GOT3 (cell line): ENCODE measurements around the gene CHEK2.
"Not testable (repeated sequence)": the region's sequence is repeated elsewhere in the genome, so short reads cannot be mapped to it uniquely, and the experiment has no call there.

Experiments used
- DNase-seq: peaks from one replicate; lab custom pipeline; 2025; ENCODE audit warnings: mixed read lengths; lab: John Stamatoyannopoulos, UW

The CHEK2 gene

DNA sequence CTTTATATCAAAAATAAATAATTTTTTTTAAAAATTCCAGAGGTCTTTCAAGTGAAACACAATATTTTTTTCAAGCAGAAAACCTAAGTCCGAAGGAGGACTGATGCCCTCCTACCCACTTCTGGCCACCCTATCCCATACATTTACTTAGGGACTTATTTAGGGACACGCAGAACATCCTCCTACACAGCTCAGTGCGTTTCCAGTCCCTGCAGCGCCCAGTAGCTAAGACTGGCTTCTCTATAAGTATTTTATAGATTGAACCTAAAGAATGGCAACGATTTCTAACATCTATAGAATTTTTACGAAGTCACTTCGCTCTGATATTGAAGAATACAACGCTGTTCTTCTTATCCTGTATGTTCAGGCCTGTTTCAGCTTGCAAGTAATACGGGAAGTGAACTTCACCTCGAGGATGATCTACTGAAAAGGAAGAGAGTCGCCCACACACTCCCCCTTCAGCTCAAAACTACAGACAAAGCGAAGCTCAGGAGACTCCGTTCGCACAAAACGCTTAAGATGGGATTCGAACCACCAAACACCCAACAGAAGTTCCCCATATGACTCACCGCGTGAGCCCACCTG is 328 bp downstream of the CHEK2 start:
- no peak for DNase-seq

DNA sequence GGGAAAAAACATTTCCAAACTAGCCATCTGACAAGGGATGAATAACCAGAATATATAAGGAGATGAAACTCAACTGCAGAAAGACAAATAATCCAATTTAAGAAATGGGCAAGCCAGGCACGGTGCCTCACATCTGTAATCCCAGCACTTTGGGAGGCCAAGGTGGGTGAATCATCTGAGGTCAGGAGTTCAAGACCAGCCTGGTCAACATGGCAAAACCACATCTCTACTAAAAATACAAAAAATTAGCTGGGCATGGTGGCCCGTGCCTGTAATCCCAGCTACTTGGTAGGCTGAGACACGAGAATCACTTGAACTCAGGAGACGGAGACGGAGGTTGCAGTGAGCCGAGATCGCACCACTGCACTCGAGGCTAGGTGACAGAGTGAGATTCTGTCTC is 2.7 kb downstream of the CHEK2 start:
- not testable (repeated sequence) for DNase-seq

DNA sequence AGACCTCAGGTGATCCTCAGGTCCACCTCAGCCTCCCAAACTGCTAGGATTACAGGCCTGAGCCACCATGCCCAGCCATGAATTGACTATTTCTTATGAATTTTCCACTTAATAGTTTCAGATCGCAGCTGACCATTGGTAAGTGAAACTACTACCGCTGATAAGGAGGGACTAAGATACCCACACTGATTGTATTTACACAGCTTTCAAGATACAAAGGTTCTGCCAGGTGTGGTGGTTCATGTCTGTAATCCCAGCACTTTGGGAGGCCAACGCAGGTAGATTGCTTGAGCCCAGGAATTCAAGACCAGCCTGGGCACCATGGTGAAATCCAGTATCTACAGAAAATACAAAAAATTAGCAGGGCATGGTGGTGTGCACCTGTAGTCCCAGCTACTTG is 3.9 kb downstream of the CHEK2 start:
- DNase-seq, result no peak

DNA sequence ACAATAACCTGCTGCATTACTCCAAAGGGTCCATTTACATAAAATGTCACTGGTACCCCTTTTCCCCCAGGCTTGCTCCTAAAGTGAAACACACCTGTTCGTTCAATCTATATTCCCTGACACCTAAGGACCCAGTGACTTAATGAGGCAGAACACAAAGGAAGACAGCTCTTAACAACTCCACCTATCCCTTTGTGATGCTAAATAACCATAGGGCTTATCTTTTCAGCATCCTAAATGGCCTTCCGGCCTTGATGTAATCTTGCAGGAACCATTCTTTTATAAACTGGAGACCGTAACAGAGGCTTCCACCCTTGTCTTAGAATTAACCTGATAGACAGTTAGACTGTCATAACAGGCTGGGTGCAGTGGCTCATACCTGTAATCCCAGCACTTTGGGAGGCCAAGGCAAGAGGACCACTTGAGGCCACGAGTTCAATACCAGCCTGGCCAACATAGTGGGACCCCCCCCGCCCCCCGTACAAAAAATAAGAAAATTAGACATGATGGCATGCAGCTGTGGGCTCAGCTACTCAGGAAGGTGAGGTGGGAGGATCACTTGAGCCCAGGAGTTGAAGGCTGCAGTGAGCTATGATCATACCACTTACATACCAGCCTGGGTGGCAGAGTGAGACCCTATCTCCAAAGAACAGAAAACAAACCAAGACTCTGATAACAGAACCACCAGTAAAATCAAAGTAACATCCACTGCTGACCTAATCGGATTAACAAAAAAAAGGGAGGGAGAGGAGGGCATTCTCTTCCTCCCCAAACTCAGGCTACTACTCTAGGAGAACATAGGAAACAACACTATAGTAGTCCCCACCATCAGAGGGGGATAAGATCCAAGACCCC is 5.1 kb downstream of the CHEK2 start:
- DNase-seq, result no peak

DNA sequence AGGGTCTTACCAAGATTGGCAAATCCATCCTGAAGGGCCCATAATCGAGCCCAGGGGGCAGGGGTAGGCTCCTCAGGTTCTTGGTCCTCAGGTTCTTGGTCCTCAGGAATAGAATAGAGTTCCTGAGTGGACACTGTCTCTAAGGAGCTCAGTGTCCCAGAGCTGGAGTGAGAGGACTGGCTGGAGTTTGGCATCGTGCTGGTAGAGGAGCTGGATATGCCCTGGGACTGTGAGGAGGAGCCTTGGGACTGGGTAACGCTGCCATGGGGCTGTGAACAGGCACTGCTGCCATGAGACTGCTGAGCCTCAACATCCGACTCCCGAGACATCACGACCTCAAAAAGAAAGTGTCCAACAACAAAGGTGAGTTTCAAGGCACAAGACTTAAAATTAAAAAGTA is 7.2 kb downstream of the CHEK2 start:
- DNase-seq, result no peak

DNA sequence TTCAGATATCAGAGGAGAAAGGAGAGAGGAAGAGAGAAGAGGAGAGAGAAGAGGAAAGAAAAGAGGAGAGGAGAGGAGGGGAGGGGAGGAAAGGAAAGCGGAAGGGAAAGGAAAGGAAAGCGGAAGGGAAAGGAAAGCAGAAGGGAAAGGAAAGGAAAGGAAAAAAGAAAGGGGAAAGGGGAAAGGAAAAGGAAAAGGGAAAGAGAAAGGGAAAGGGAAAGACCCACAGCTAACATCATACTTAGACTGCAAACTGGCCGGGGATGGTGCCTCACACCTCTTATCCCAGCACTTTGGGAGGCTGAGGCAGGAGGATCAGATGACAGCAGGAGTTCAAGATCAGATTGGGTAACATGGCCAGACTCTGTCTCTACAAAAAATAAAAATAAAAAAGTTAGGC is 11.4 kb downstream of the CHEK2 start:
- no peak for DNase-seq

DNA sequence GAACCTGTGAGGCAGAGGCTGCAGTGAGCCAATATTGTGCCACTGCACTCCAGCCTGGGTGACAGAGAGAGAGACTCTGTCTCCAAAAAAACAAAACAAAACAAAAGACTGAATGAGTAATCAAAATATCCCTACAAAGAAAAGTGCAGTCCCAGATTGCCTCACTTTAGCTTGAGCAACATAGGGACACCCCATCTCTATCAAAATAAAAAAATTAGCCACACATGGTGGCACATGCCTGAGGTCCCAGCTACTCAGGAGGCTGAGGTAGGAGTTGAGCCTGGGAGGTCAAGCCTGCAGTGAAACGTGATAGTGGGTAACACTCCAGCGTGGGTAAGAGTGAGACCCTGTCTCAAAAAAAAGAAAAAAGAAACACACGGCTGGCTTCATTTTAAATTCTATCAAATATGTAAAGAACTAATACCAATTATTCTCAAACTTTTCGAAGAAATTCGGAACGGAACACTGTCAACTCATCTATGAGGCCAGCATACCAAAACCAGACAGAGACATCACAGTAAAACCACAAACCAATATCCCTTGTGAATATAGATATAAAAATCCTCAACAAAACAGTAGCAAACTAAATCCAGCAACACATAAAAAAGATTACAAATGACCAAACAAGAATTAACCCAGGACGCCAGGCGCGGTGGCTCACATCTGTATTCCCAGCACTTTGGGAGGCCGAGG is 12.9 kb downstream of the CHEK2 start:
- no peak for DNase-seq

DNA sequence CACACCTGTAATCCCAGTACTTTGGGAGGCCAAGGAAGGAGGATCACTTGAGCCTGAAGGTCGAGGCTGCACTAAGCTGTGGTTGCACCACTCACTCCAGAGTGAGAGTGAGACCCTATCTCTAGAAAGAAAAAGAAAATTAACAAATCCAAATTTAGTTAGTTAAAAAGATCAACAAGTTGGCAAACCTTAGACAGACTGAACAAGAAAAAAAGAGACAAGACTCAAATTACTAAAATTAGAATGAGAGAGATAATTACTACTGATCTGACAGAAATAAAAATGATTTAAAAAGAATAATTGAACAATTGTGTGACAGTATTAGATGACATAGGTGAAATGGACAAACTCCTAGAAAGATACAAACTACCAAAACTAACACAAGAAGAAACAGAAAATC is 13.6 kb downstream of the CHEK2 start:
- DNase-seq, result no peak

DNA sequence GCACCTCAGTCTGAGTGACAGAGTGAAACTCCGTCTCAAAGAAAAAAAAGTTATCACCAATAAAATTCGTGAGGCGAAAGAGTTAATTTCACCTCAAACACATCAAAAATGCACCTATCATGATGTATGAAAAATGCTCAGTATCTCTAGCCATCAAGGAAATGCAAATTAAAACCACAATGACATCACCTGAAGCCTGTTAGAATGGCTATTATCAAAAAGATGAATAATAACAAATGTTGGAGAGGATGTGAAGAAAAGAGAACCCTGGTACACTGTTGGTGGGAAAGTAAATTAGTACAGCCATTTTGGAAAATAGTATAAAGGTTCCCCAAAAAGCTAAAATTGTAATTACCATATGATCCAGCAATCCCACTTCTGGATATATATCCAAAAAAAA is 23.6 kb downstream of the CHEK2 start:
- DNase-seq, result no peak

DNA sequence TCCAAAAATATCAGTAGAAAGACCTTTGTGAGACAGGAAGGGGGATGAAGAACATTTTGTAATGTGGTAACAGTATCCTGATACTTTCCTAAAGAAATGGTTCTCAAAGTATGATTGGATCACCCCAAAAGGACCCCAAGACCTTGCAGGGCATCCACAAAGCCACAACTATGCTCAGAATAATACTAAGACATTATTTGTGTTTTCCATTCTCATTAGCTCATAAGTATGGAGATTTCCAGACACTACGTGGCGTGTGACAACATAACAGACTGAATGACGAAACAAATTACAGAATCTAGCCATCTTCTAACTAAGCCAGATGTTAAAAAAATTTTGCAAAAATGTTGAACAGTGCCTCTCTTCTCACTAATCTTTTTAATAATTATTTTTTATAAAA is 24.9 kb downstream of the CHEK2 start:
- no peak for DNase-seq

DNA sequence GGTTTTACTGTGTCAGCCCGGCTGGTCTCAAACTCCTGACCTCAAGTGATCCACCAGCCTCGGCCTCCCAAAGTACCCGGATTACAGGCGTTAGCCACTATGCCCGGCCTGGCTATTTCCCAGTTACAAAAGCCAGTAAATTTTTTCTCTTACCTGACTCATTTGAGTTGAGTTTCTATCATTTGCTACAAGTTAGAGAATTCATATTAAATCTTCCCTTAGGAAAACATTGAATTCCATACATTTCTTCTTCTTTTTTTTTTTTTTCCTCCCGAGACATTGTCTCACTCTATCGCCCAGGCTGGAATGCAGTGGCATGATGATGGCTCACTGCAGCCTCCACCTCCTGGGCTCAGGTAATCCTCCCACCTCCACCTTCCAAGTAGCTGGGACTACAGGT is 26.0 kb downstream of the CHEK2 start:
- no peak for DNase-seq

DNA sequence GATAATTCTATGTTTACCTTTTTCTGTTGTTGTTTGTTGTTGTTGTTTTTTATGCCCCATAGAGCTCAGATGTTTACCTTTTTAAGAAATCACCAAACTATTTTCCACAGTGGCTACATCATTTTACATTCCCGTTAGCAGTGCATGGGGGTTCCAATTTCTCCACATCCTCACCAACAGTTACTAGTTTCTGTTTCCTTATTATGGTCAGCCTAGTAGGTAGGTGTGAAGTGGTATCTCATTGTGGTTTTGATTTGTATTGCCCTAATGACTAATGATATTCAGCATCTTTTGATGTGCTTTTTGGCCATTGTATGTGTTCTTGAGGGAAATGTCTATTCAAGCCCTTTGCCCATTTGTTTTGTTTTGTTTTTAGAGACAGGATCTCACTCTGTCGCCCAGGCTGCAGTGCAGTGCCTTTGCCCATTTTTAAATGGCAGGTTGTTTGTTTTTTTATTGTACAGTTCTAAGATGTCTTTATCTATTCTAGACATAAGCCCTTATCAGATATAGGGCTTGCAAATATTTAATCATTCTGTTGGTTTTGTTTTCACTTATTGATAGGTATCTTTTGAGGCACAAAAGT is 27.5 kb downstream of the CHEK2 start:
- no peak for DNase-seq

DNA sequence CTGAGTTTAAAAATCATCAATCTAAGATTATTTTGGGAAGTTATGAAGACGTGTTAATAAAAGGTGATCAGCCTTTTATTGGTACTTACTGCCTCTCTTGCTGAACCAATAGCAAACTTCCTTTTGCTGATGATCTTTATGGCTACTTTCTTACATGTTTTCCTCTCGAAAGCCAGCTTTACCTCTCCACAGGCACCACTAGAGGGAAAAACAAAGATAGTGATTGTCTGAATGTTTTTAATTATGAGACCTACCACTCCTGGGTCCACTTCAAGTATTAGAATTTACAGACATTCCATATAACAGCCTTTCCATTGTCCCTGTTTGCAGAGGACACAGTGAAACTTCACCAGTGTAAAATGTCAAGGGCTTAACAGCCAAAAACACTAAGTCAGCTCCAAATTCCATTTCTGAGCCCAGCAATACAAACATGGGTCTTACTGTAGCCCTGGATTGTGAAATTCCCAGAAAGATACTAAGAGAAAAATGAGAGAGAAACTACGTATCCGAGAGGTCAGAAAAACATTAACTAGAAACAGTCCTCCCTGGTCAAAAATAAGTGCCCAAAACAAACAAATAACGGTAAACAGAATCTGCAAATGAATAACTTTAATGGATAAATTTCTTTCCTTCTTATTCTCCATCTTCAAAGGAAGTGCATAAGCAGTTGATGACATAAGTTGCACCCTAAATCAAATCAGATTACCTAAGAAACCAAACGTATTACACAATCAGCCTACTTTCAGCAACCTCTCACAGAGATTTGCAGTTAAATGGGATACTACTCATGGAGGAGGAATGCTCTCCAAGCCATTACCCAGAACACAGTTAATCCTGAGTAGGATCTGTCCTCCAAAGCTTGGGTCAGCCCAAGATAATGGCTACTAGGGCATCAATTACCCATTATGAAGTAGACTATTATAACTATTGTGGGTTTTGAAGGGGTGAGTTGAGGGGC is 29.5 kb downstream of the CHEK2 start:
- no peak for DNase-seq

DNA sequence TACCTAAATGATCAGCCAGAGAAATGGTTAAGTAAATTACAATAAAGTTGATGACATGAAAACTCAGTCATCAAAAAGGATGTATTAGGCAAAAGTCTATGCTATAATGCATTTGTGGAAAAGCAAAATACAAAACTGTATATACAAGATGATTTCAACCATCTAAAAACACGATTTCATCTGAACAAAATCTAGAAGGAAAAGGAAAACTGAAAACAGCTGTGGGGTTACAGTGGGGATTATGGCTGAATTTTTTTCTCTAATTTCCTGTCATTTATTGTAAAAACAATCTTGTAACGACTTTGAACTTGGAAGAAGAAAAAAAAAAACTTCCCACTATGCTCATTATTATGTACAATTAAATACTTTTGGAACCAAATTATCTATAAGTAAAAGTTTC is 30.3 kb downstream of the CHEK2 start:
- no peak for DNase-seq

DNA sequence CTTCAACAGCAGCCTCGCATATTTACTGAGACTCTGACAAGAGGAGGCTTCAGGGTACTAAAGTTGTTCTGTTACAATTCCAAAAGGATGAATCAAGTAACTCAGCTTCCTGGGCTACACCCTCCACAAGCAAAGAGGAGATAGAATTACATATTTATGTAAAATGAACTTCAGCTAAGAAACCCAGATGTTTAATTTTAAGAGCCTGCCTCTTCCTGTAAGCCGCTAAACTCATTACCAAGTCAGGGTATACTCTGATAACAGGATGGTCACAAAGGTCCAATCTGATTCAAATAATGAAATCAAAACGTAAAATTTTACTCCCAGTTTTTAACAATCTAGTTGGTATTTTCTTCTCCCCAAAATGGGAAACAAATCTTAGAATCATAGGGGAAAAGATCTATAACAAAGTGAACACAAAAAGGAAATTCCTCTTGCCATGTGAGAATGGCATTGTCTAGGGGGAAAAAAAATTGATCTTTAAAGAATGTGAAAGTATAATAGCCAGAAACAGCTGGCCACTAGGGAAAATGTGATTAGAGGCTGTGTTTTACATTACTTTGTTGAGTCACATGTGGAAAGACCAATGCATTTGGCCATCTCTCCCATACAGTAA is 30.9 kb downstream of the CHEK2 start:
- no peak for DNase-seq

DNA sequence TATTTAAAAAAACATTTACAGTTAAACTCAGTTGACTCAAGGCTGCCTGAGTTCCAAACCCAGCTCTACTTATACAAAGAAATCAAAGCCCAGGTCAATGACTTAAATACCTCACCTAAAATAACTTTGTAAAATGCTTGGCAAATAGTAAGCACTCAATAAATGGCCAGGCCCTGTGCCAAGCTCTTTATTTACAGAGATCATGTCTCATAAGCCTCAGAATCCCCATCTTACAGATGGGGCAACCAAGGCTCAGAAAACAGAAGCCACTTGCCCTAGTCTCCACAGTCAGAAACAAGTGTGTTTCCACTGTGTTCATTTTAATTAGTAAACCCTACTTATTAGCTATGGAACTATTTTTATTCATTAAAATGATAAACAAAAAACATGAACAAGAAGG is 31.5 kb downstream of the CHEK2 start:
- no peak for DNase-seq

DNA sequence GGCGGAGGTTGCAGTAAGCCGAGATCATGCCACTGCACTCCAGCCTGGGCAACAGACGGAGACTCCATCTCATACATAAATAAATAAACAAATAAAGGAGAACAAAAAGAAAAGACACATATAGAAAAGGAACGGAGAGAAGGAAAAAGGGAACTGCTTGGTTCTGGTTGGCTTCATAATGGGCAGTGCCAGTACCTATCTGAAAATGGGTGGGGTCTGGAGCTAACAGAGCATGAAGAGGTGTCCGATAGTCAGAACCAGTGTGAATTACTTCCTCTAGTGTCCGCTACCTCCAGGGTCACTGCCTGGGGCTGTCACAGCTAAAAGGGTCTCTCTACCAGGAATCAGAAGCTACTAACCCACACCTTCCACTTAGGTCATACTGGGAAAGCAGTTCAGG is 34.8 kb downstream of the CHEK2 start:
- no peak for DNase-seq

DNA sequence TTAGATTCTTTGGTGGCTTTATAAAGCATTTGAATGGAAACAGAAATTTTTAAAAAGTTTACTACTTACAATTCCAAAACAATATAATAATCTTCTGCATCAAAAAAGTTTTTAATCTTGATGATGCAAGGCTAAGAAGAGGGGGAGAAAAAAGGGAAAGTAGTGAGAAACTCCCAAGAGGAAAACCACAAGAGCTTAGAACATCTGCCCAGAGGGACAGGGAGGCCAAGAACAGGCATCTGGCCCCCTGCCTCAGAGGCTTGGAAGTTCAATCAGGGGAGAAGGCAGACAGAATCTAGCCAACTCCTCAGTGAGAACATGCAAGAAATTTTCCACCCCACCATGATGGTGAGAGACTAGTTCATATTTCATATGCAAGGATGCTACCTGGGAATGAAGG is 38.2 kb downstream of the CHEK2 start:
- DNase-seq, result no peak

DNA sequence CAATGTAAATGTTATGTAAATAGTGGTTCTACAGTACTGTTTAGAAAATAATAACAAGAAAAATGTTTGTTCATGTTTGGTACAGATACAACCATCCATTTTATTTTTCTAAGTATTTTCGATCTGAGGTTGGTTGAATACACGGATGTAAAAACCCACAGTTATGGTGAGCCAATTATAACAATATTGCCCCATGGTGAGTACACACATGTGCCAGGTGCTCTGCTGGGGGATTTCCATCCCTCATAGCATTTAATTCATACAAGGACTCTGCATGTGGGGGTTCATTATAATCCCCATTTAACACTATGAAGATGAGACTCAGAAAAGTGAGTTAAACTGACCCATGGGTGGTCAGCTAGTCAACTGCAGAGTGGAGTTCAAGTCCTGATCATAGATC is 38.7 kb downstream of the CHEK2 start:
- DNase-seq, result no peak

DNA sequence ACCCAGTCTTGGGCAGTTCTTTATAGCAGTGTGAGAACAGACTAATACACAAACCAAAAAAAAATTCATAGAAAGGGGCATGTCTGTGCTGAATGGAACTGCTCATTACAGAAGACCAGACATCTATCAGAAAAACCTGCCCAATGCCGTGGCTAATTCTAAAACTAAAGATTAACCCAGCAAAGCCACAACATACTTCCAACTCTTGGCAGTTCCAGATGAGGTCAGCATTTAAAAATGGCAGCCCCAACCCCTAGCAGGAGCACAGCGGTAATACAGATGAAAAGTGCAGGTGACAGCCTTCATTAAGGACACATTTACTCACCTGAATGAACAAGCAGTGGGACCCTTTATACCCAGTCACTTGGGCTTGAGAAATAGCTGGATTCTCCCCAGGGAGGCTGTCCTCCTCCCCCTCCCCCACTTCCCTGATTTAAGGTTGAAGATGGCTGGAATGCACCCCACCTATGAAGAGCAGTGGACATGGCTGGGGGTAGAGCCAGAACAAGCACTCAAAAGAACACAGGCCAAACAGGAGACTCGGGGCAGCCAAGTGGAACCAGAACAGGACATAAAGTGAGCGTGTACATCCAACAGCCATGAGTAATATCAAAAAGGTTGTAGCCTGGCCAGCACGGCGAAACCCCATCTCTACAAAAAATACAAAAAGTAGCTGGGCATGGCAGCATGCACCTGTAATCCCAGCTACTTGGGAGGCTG is 48.4 kb downstream of the CHEK2 start:
- not testable (repeated sequence) for DNase-seq

DNA sequence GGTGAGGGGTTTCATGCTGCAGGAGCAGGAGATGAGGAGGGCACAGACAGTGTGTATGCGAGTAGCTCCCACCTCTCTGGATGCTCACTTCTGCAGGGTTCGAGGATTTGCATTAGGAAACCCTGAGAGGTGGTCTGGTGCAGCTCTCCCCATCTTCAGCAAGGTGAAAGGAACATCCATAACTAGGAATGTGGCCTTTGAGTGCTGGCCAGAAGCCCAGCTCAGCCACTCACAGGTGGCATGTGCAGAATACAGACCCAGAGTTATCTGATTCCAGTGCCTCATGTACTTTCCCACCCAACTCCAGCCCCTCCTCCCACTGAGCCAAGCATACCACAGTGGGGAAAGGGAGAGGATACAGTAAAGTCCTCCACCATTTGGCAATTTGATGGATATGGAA is 51.8 kb downstream of the CHEK2 start:
- not testable (repeated sequence) for DNase-seq
